ENCODE results near the gene CDH4.

The CDH4 gene

DNA sequence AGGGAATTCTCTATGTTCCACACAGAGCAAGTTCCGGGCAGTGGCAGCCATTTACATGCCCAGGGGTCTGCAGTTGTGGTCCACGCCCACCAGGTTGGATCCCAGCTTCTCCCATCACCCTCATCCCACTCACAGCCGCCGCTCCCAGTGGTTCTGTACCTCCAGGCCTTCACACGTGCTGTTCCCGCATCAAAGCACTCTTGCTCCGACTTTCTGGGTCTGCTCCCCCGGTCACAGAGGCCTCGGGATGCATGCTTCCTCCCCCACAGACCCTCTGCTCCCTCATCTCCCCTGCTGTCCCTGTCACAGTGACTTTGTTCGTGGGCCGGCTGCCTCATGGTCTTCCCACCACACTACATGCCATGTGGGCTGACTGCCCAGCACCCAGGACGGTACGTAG, 481.2 kb downstream of the CDH4 start:
- TF ChIP-seq, protein P1, sequence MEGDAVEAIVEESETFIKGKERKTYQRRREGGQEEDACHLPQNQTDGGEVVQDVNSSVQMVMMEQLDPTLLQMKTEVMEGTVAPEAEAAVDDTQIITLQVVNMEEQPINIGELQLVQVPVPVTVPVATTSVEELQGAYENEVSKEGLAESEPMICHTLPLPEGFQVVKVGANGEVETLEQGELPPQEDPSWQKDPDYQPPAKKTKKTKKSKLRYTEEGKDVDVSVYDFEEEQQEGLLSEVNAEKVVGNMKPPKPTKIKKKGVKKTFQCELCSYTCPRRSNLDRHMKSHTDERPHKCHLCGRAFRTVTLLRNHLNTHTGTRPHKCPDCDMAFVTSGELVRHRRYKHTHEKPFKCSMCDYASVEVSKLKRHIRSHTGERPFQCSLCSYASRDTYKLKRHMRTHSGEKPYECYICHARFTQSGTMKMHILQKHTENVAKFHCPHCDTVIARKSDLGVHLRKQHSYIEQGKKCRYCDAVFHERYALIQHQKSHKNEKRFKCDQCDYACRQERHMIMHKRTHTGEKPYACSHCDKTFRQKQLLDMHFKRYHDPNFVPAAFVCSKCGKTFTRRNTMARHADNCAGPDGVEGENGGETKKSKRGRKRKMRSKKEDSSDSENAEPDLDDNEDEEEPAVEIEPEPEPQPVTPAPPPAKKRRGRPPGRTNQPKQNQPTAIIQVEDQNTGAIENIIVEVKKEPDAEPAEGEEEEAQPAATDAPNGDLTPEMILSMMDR (IDR thresholded peaks at IDR 0.05; ENCODE audit: borderline replicate concordance, control extremely low read depth, extremely low read depth, insufficient read depth, missing control alignments) = no peak
- no peak for DNase-seq (ENCODE audit: low spot score)
- in situ Hi-C loops (cut with MboI; ENCODE audit: low sequenced_read_pairs, unreplicated experiment) = no loop called here

DNA sequence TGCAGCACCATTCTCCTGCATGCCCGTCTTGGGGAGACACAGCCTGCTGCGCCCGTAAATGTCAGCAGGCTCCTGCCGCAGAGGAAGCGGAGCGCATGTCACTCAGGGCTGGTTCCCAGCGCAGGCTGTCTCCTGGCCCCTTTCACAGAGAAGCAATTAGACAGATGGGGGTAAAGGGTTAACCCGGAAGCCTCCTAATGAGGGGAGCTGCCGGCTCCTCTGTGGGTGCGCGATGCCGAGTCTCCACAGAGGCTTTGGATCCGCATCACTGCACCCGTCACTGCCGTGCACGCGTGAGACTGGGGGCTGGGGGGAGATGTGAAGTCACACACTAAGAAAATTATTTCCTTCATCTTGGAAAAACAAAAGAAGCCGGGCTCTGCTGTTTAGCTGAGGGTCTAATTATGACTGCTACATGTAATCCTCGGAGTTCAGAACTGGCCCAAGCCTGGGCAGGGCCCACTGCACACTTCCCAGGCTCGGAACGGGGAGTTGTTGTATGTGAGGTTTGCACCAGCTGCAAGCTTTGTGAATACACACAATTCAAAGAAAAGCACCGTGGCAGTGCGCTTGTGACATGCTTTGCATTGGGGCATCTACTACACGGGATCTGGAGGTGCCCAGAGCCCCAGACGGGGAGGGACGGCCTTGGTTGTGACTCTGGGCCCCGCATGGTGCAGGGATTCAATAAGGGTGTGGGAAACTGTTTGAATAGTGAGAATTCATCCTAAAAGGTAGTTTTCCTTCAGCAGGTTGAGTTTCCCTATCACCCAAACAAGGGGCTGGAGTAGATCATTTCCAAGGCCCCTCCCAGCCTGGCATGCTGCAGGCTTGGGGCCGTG, 482.1 kb downstream of the CDH4 start:
- DNase-seq (ENCODE audit: low spot score) = no peak
- in situ Hi-C loops (cut with MboI; ENCODE audit: low sequenced_read_pairs, unreplicated experiment) = no loop called here
- TF ChIP-seq, protein P1 (IDR thresholded peaks at IDR 0.05; ENCODE audit: borderline replicate concordance, control extremely low read depth, extremely low read depth, insufficient read depth, missing control alignments) = no peak

DNA sequence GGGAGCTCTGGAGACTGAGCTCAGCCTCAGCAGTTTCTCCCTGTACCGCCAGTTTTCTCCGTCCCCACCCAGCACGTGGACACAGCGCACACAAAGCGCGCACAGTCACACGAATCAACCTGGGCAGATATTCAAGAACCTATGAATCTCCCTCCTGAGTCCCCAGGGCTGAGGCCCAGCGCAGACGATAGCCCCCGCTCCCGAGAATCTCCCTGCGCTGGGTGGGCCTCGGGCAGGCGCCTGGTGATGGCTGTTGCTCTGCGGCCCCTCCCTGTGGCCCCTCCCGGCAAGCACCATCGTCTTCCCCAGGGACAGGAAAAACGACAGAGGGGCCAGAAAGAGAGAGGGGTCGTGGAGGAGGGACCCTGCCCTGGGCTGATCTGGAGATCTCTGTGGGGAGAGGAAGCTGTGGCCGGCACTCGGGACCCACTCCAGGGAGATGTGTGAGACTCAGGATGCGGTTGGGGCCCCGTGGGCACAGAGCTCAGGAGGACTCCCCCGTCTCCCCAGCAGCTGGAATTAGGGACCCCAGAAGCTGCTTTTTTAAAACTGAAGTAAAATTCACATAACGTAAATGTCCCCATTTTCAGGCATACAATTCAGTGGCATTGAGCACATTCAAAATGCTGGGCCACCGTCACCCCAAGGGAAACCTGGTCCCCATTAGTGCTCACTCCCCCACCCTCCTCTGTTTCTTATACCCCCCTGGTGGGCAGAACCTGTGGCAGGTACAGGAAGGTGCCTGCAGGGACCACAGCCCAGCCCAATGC, 482.9 kb downstream of the CDH4 start:
- in situ Hi-C loops (cut with MboI; ENCODE audit: low sequenced_read_pairs, unreplicated experiment) = no loop called here
- TF ChIP-seq, protein P1 (IDR thresholded peaks at IDR 0.05; ENCODE audit: borderline replicate concordance, control extremely low read depth, extremely low read depth, insufficient read depth, missing control alignments) = no peak
- no peak for DNase-seq (ENCODE audit: low spot score)

DNA sequence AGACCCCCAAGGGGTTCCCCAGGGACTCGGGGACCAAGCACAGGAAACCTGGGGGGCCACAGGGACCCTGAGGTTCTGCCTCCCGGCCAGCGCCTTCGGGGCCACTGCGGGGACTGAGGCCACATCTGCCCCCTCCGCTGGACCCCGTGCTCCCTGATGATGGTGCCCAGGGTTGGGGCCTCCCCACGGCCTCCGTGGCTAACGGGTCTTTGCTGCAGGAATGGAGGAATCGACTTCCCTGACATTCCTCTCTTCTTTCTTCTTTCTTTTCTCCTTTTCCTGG, 483.4 kb downstream of the CDH4 start:
- DNase-seq (ENCODE audit: low spot score) = no peak
- in situ Hi-C loops (cut with MboI; ENCODE audit: low sequenced_read_pairs, unreplicated experiment) = no loop called here
- TF ChIP-seq, protein P1 (IDR thresholded peaks at IDR 0.05; ENCODE audit: borderline replicate concordance, control extremely low read depth, extremely low read depth, insufficient read depth, missing control alignments) = no peak

DNA sequence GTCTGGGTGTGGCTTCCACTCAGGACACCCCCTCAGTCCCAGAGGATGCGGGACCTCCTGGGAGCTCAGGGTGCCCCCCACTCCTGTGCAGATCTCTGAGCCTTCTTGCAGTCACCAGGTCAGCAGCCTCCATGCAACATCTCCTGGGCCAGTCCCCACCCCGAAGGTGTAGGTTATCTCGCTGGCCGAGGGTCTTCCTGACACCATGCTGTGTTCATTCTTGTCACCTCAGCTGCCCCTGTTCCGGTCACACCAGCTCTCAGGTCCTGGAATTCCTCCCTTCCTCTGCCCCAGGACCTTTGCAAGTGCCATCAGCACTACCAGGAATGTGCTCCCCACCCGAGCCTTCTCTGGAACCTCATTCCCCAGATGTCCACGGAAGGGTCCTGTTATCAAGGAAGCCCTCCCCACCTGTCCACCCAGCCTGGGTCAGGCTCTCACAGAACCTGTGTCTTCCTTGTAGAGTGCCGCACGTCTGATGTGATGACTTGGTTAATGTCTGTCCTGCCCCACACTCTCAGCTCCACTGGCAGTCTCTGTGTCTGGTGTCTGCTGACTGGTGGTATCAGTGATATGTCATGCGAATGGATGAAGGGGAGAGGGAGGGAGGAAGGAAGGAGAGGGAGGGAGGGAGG, 484.1 kb downstream of the CDH4 start:
- in situ Hi-C loops (cut with MboI; ENCODE audit: low sequenced_read_pairs, unreplicated experiment) = no loop called here
- TF ChIP-seq, protein P1 (IDR thresholded peaks at IDR 0.05; ENCODE audit: borderline replicate concordance, control extremely low read depth, extremely low read depth, insufficient read depth, missing control alignments) = no peak
- no peak for DNase-seq (ENCODE audit: low spot score)

DNA sequence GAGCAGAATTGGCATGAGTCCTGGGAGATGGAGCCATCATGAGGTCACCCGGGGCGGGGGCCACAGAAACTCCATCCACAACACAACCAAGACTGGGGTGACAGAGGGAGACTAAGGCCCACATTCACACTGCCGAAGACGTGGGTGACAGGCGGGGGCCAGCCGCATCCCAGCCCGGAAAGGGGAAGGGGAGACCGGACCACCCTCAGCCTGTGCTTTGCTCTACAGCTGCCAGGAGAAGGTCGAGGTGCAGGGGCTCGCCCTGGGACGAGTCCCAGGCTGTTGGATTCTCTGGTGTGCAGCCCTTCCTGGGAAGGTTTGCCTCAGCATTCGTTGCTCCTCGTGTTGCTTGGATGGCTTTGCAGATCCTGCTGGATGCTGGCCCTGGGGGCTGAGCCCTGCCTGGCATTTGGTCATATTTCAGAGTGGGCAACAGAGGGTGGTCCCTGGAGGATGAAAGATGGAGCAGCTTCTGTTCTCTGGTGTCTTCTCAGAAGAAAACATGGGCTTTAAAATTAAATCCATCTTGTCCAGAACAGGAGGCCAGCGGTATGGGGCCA, 484.8 kb downstream of the CDH4 start:
- in situ Hi-C loops (cut with MboI; ENCODE audit: low sequenced_read_pairs, unreplicated experiment) = no loop called here

More for the DNA sequence above, 484.8 kb downstream of the CDH4 start:
- TF ChIP-seq, protein P1 (IDR thresholded peaks at IDR 0.05; ENCODE audit: borderline replicate concordance, control extremely low read depth, extremely low read depth, insufficient read depth, missing control alignments) = no peak
- no peak for DNase-seq (ENCODE audit: low spot score)
